Measurements from ENCODE around the gene HIVEP2. TPM values are rescaled to one million over a fixed set of nuclear protein-coding genes. Genes with fewer than 3 reads are reported as not detected.
A peak's percentile ranks its signal among the peaks of the same experiment; 100 is the strongest.

HIVEP2 gene
- total and polyA plus RNA-seq, 8 donors = 0.58 to 14.3 (median 4.8) TPM

DNA sequence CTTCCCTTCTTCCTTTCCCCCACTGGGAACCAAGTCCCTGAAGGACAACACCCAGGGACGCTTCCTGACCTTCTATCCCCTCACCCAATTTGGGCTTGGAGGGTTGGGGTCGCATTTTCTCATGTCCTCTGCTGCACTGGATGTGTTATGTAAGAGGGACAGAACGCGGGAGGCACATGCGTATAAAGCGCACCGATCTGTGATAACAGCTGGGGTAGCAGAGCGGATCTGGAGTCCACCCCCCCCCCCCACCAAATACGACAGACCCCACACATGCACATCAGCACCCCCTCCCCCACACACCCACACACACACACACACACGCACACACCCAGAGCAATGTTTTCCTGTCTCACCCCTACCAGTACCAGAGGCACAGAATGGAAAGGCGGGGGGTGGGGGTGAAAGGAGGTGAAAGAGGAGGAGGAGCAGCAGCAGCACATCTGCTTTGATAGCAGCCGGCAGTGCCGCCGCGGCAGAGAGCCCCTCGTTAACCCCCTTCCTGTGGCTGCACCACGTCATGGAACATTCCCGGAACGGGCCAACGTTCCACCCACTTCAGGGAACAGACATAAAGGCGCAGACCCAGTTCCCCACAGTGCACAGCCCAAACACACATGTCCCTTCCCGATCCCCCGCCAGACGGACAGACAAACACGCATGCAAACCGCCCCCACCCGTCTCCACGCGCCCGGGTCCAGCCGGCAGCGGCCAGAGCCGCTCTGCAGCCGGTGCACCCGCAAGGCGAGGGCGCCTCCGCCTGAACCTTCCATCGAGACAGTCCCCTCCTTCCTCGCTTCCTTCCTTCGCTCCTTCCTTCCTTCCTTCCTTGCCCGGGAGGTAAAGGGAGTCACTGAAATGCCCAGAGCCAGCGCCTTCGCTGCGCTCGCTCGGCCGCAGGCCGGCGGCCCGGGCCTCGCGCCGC is 590 bp downstream of the HIVEP2 start:
- Histone ChIP-seq H3K27ac (peak overlapping the region; percentile 97 to 100 (median 99)), H3K27me3 (no peaks in the 10 kb centered on the region), H3K9me3 (no peaks in the 10 kb centered on the region), H3K4me3 (peak overlapping the region; percentile 61 to 94 (median 81)), H3K4me1 (peaks cover 15 to 43% (median 23%) of the 10 kb centered on the region in 4 donors), H3K36me3 (no peaks in the 10 kb centered on the region)
- peak; percentile 84 to 96 for DNase-seq
- WGBS, 5 donors = 0 to 1% (median 1%) methylated on average over 47 to 54 of the region's 54 CpGs
- TF ChIP-seq POLR2A (IDR thresholded peaks at IDR 0.05) = peak in 1 of 4 donors; percentile 62
- TF ChIP-seq, protein P1, sequence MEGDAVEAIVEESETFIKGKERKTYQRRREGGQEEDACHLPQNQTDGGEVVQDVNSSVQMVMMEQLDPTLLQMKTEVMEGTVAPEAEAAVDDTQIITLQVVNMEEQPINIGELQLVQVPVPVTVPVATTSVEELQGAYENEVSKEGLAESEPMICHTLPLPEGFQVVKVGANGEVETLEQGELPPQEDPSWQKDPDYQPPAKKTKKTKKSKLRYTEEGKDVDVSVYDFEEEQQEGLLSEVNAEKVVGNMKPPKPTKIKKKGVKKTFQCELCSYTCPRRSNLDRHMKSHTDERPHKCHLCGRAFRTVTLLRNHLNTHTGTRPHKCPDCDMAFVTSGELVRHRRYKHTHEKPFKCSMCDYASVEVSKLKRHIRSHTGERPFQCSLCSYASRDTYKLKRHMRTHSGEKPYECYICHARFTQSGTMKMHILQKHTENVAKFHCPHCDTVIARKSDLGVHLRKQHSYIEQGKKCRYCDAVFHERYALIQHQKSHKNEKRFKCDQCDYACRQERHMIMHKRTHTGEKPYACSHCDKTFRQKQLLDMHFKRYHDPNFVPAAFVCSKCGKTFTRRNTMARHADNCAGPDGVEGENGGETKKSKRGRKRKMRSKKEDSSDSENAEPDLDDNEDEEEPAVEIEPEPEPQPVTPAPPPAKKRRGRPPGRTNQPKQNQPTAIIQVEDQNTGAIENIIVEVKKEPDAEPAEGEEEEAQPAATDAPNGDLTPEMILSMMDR (IDR thresholded peaks at IDR 0.05) = no peak
- peak; percentile 87 for TF ChIP-seq EP300 (IDR thresholded peaks at IDR 0.05)
- TF ChIP-seq POLR2AphosphoS5 (IDR thresholded peaks at IDR 0.05) = peak; percentile 75 to 93 (median 91)
- intact Hi-C loops (cut with DNase I; ENCODE audit: low total_unique reads) = no loop called here

DNA sequence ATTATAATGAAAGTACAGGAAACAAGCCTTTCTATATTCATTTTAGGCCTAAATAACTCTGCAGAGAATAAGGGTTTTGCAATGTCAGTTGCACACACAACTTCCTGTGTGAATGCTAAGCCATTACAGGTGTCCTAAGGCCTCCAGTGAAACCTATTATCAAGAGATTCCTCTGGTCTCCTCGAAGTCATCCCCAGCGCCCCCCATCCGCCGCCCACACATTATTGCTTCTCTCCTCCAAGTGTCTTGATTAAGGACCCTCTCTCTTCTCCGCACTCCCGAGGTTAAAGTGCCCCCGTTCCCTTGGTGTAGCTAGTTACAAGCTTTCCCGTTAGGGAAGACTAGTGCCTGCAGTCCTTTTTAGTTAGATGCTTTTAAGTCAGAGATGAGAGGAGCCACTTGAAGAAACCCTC is 1.3 kb downstream of the HIVEP2 start:
- Histone ChIP-seq H3K36me3 (no peaks in the 10 kb centered on the region), H3K9me3 (no peaks in the 10 kb centered on the region), H3K4me1 (peaks cover 15 to 50% (median 25%) of the 10 kb centered on the region in 4 donors), H3K27me3 (no peaks in the 10 kb centered on the region), H3K27ac (peak overlapping the region; percentile 97 to 100 (median 99)), H3K4me3 (peak overlapping the region; percentile 61 to 94 (median 81))
- intact Hi-C loops (cut with DNase I; ENCODE audit: low total_unique reads) = no loop called here
- WGBS, 5 donors = 31 to 39% (median 35%) methylated on average over 8 of the region's 8 CpGs
- TF ChIP-seq, protein P1 (IDR thresholded peaks at IDR 0.05) = no peak
- TF ChIP-seq POLR2A (IDR thresholded peaks at IDR 0.05) = no peak
- TF ChIP-seq EP300 (IDR thresholded peaks at IDR 0.05) = no peak
- TF ChIP-seq POLR2AphosphoS5 (IDR thresholded peaks at IDR 0.05) = peak in 1 of 3 donors; percentile 13
- peak in 1 of 2 donors; percentile 53 for DNase-seq

DNA sequence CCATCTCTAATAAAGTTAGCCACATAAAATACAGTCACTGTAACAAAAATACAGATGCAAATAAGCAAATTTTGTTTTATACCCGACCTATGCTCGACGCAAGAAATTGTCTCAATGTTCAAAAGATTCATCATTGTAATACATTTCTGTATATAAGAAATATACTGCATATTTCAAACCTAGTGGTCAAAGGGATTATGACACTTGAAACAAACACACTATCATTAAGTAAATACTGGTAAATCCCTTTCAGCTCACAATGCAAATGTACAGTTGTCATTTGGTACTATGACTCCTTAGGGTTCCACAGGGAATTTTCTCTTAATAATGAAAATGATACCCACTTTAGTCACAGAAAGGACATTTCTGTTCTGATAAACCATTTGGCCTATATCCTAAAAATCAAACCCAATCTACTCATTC is 2.2 kb downstream of the HIVEP2 start:
- H3K27ac ChIP-seq = peak overlapping the region in 3 of 5 donors; percentile 97 to 99 (median 99)
- H3K4me3 ChIP-seq = no peak overlapping the region
- TF ChIP-seq POLR2AphosphoS5 (IDR thresholded peaks at IDR 0.05) = no peak
- TF ChIP-seq, protein P1 (IDR thresholded peaks at IDR 0.05) = peak in 5 of 7 experiments; percentile 33 to 71 (median 44)
- peak in 1 of 2 donors; percentile 78 for DNase-seq
- H3K27me3 ChIP-seq = no peaks in the 10 kb centered on the region
- intact Hi-C loops (cut with DNase I; ENCODE audit: low total_unique reads) = no loop called here
- H3K9me3 ChIP-seq = no peaks in the 10 kb centered on the region
- no peaks in the 10 kb centered on the region for H3K36me3 ChIP-seq
- H3K4me1 ChIP-seq = peaks cover 15 to 54% (median 31%) of the 10 kb centered on the region in 4 donors
- WGBS, 5 donors = 58 to 78% (median 65%) methylated on average over 3 of the region's 3 CpGs

DNA sequence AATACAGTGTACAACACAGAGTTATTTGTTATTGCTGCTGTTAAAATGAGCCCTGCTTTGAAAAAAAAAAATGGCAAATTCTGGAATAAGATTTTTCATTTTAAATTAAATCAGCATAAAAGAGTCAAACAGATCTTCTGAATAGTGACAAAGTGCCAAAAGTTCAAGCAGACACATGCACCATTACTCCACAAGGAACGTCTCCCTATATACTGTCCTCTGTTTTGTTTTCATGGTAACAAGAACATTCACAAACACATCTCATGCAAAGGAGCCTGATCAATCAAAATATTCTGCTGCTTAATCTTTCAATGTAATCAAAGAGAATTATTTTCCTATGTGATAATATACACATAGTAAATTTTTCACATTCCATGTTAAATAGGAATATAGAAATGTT is 2.7 kb downstream of the HIVEP2 start:
- 40 to 67% (median 56%) methylated on average over 1 of the region's 1 CpG for WGBS, 5 donors
- no peak overlapping the region for H3K27ac ChIP-seq
- H3K4me3 ChIP-seq = no peak overlapping the region
- H3K9me3 ChIP-seq = no peaks in the 10 kb centered on the region
- H3K27me3 ChIP-seq = no peaks in the 10 kb centered on the region
- H3K4me1 ChIP-seq = peaks cover 15 to 53% (median 31%) of the 10 kb centered on the region in 4 donors
- no peaks in the 10 kb centered on the region for H3K36me3 ChIP-seq
- no peak for DNase-seq
- intact Hi-C loops (cut with DNase I; ENCODE audit: low total_unique reads) = no loop called here
- TF ChIP-seq POLR2A (IDR thresholded peaks at IDR 0.05) (no peak), EP300 (IDR thresholded peaks at IDR 0.05) (no peak), POLR2AphosphoS5 (IDR thresholded peaks at IDR 0.05) (no peak)
- TF ChIP-seq, protein P1 (IDR thresholded peaks at IDR 0.05) = no peak

Data from stomach (tissue), 9 donors.